AG04449 (cell line): ENCODE measurements around the gene EID3.

Experiments
- CTCF ChIA-PET: fragments of 350-600 bp; formaldehyde crosslinking; extraction: SDS; loops from one replicate; lab custom pipeline; 2021; ENCODE audit warnings: antibody characterized with exemption; lab: Yijun Ruan, JAX
- POLR2A ChIA-PET: fragments of 400-600, 350-600 bp; formaldehyde crosslinking; extraction: SDS; loops from one replicate; lab custom pipeline; 2020; ENCODE audit warnings: antibody characterized with exemption, inconsistent platforms; lab: Yijun Ruan, JAX
- DNase-seq: peaks from one replicate; pipeline ENCODE4 v3.0.0-alpha.2; 2010; ENCODE audit warnings: low read depth, low spot score
- H3K4me3 ChIP-seq: 2 replicates; pipeline ENCODE4 v1.5.1; 2011; ENCODE audit warnings: low read depth, mild to moderate bottlenecking, control low read depth, low read length
- CTCF ChIP-seq: IDR thresholded peaks from one replicate; pipeline ENCODE4 v1.5.1; 2011; ENCODE audit warnings: mild to moderate bottlenecking, moderate library complexity, low read length, control low read depth, inconsistent platforms; ENCODE audit not compliant: insufficient read depth; ENCODE audit errors: missing control alignments

The EID3 gene

GRCh38 chr12:104334581-104334980 is 31.0 kb downstream of the EID3 start:
- H3K4me3 ChIP-seq = no peak overlapping the region
- ChIA-PET CTCF (no interaction called here), POLR2A (no interaction called here)
- DNase-seq = no peak
- TF ChIP-seq CTCF = no peak

GRCh38 chr12:104336115-104336514 is 32.6 kb downstream of the EID3 start:
- POLR2A ChIA-PET = no interaction called here
- CTCF ChIA-PET = interaction anchor here (1.8 kb wide), 1 partner anchor 120 kb away, joined by 8 read pairs; the partner anchor contains the start of gene TXNRD1

GRCh38 chr12:104337030-104337558 is 33.6 kb downstream of the EID3 start:
- no peak for TF ChIP-seq CTCF
- no peak overlapping the region for H3K4me3 ChIP-seq
- CTCF ChIA-PET = interaction anchor here (1.0 to 1.2 kb wide), 3 partner anchors 19 to 120 kb away, joined by 3 read pairs; no protein-coding TSS in a partner anchor
- DNase-seq = no peak
- POLR2A ChIA-PET = no interaction called here

More at GRCh38 chr12:104336115-104336514, 32.6 kb downstream of the EID3 start:
- no peak overlapping the region for H3K4me3 ChIP-seq
- no peak for DNase-seq
- TF ChIP-seq CTCF = no peak

- DNase-seq = no peak
- ChIA-PET POLR2A (interaction anchor here (0.6 kb wide), 1 partner anchor 23 kb away, joined by 3 read pairs; no protein-coding TSS in a partner anchor), CTCF (interaction anchor here (0.8 to 3.2 kb wide), 7 partner anchors 11 to 536 kb away, joined by 3 to 13 read pairs (median 4); no protein-coding TSS in a partner anchor)
- H3K4me3 ChIP-seq = no peak overlapping the region
- TF ChIP-seq CTCF = no peak
Measured at GRCh38 chr12:104339663-104340062, 36.1 kb downstream of the EID3 start.

- POLR2A ChIA-PET = no interaction called here
- CTCF ChIA-PET = interaction anchor here (1.0 to 3.2 kb wide), 5 partner anchors 11 to 536 kb away, joined by 3 to 13 read pairs (median 5); no protein-coding TSS in a partner anchor
- no peak for TF ChIP-seq CTCF
Measured at GRCh38 chr12:104340177-104340576, 36.6 kb downstream of the EID3 start.

GRCh38 chr12:104340925-104341611 is 37.5 kb downstream of the EID3 start:
- no peak for DNase-seq
- ChIA-PET CTCF (interaction anchor here (1.5 to 3.2 kb wide), 3 partner anchors 11 to 140 kb away, joined by 4 to 13 read pairs (median 5); no protein-coding TSS in a partner anchor), POLR2A (no interaction called here)
- no peak for TF ChIP-seq CTCF
- no peak overlapping the region for H3K4me3 ChIP-seq

More at GRCh38 chr12:104340177-104340576, 36.6 kb downstream of the EID3 start:
- H3K4me3 ChIP-seq = no peak overlapping the region
- no peak for DNase-seq
